Transverse colon (tissue), 4 donors: ENCODE data around the gene SCAMP1. TPM values are rescaled to one million over a fixed set of nuclear protein-coding genes. Genes with fewer than 3 reads are reported as not detected.

Experiments used
- DNase-seq: peaks from one replicate; pipeline ENCODE4 v3.0.0-alpha.2; 2019
- H3K27ac ChIP-seq, 4 donors: fragments of 200-600 bp; sonication (generic); 2 replicates each; pipeline ENCODE4 v1.5.1; 2016 to 2018; ENCODE audit warnings: inconsistent platforms in 4 of 4
- H3K27me3 ChIP-seq: fragments of 200-600 bp; sonication (generic); 2 replicates; pipeline ENCODE4 v1.5.1; 2017; ENCODE audit warnings: inconsistent platforms
- H3K36me3 ChIP-seq, 4 donors: fragments of 200-600 bp; sonication (generic); 2 replicates each; pipeline ENCODE4 v1.5.1; 2017 to 2019; ENCODE audit warnings: inconsistent platforms in 4 of 4
- H3K4me1 ChIP-seq, 4 donors: fragments of 200-600 bp; sonication (generic); 2 replicates each; pipeline ENCODE4 v1.5.1; 2017 to 2020; ENCODE audit warnings: inconsistent platforms in 4 of 4
- H3K4me3 ChIP-seq, 4 donors: fragments of 200-600 bp; sonication (generic); 1 replicate in 1 of 4; 2 replicates in 3 of 4; pipeline versions ENCODE4 v1.5.1 to v1.6.1; 2017 to 2019; ENCODE audit warnings: inconsistent platforms in 4 of 4
- H3K9me3 ChIP-seq, 2 donors: fragments of 200-600 bp; sonication (generic); 2 replicates each; pipeline ENCODE4 v1.5.1; 2017 to 2019; ENCODE audit warnings: inconsistent platforms in 2 of 2
- EP300 ChIP-seq: sonication (generic); formaldehyde crosslinking; IDR thresholded peaks from one replicate; pipeline ENCODE4 v1.6.1; 2017; ENCODE audit warnings: antibody characterized with exemption, low read depth
- POLR2A ChIP-seq: fragments of 450-650 bp; IDR thresholded peaks from one replicate; pipeline ENCODE4 v1.6.1; 2016; ENCODE audit warnings: antibody characterized with exemption, mild to moderate bottlenecking, moderate library complexity
- POLR2AphosphoS5 ChIP-seq, 3 donors: sonication (generic); formaldehyde crosslinking; IDR thresholded peaks; one replicate each; pipeline ENCODE4 v1.6.1; 2016; ENCODE audit warnings: antibody characterized with exemption in 3 of 3
- WGBS, 2 donors: methylation state at CpG; one replicate each; pipeline ENCODE4 v1.1.5; 2018; ENCODE audit warnings: low coverage in 1 of 2; 5-methylcytosine and 5-hydroxymethylcytosine counted together
- in situ Hi-C, 4 donors: fragments of 200-750 bp; cut with MboI; loops; one replicate each; pipeline versions ENCODE4 v1.15.0 to v1.15.1; 2017; ENCODE audit warnings: low sequenced_read_pairs in 3 of 4, low pct_ligation_motif_present in 1 of 4, low pct_unique_long_range_greater_than_20kb in 1 of 4
- intact Hi-C: fragments of 100-400 bp; cut with DNase I; formaldehyde crosslinking; loops from one replicate; pipeline ENCODE4 v1.15.1; 2023; ENCODE audit warnings: low total_unique reads
- total RNA-seq, 4 donors: library from RNA; depleted of rRNA; stranded (reverse); fragments of >200 nt; gene quantifications; one replicate each; pipeline ENCODE4 v1.1.0, GENCODE V29; 2016
- TF ChIP-seq, protein P1 (sequence below), 5 experiments: fragments of 200-600 bp in 3 of 5; fragments of 450-650 bp in 2 of 5; sonication (generic) in 3 of 5; IDR thresholded peaks; 1 replicate in 2 of 5; 2 replicates in 3 of 5; pipeline ENCODE4 v1.5.1; 2016 to 2017; ENCODE audit warnings: antibody characterized with exemption in 5 of 5, inconsistent platforms in 3 of 5, mild to moderate bottlenecking in 2 of 5, moderate library complexity in 1 of 5

SCAMP1 gene
- total RNA-seq, 4 donors from 2014 or later = 10.5 to 24.7 (median 21.8) TPM

DNA sequence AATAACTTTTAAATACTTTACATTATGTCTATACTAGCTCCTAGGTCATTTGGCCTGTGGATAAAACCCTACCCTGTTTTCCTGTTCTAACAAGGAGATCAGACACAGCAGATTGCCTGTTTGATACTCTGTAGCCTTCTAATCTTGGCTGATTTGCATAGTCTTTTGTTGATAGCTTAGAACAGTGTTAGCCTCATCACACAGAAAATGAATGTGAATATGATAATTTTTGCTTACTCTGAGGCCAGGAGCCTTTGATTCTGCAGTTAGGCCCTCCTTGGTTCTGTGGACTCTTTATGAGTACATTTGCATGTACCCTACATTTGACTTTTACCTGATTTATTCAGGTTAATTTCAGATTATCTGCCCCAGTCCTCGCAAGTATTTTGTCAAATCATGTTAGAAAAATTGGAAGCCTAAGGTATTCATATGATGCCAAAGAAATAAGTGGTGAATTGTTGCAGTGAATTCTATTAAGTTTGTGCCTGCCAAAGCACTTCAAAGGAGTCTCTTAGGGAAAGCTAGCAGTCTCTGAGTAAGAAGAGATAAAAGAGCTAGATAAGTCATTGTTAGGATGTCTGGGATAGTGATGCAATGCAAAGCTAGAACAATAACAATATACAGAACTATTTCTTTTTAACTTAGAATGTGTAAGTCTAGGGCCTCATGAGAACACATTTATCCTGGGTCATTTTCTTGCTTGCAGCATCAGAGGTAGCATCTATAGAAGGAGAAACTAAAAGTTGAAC, 56.4 kb downstream of the SCAMP1 start:
- intact Hi-C loops = no loop called here
- 71 to 93% methylated on average over 1 of the region's 1 CpG for WGBS, 2 donors
- Histone ChIP-seq H3K4me3 (no peak overlapping the region), H3K9me3 (no peaks in the 10 kb centered on the region), H3K36me3 (peaks cover 0 to 9% (median 0%) of the 10 kb centered on the region in 4 donors), H3K27ac (no peak overlapping the region), H3K4me1 (no peaks in the 10 kb centered on the region), H3K27me3 (no peaks in the 10 kb centered on the region)
- TF ChIP-seq, protein P1, sequence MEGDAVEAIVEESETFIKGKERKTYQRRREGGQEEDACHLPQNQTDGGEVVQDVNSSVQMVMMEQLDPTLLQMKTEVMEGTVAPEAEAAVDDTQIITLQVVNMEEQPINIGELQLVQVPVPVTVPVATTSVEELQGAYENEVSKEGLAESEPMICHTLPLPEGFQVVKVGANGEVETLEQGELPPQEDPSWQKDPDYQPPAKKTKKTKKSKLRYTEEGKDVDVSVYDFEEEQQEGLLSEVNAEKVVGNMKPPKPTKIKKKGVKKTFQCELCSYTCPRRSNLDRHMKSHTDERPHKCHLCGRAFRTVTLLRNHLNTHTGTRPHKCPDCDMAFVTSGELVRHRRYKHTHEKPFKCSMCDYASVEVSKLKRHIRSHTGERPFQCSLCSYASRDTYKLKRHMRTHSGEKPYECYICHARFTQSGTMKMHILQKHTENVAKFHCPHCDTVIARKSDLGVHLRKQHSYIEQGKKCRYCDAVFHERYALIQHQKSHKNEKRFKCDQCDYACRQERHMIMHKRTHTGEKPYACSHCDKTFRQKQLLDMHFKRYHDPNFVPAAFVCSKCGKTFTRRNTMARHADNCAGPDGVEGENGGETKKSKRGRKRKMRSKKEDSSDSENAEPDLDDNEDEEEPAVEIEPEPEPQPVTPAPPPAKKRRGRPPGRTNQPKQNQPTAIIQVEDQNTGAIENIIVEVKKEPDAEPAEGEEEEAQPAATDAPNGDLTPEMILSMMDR (IDR thresholded peaks at IDR 0.05) = no peak
- TF ChIP-seq POLR2A = no peak
- no peak for TF ChIP-seq EP300
- no peak for TF ChIP-seq POLR2AphosphoS5 (IDR thresholded peaks at IDR 0.05)
- in situ Hi-C loops = no loop called here
- DNase-seq = no peak

DNA sequence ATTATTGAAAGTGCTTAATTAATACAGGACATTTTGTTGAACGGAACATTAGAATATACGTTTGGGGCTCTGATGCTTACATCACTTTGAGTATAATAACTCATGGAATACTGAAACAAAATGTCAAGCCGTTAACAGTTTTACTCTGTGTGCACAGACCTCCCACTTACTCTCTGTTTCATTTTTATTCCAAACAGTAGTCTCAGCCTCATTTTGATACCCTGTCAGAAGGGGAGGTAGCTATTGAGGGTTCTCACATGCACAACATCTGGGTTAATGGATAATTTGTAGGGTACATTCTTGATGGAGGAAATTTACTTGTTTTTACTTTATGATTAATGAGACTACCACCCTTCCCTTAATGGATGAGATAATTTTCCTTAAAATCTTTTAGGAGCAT, 59.0 kb downstream of the SCAMP1 start:
- 64 to 65% methylated on average over 3 of the region's 3 CpGs for WGBS, 2 donors
- DNase-seq = no peak
- H3K27me3 ChIP-seq = no peaks in the 10 kb centered on the region
- intact Hi-C loops (no loop called here), in situ Hi-C loops (no loop called here)
- H3K4me1 ChIP-seq = no peaks in the 10 kb centered on the region
- H3K27ac ChIP-seq = no peak overlapping the region
- TF ChIP-seq, protein P1 (IDR thresholded peaks at IDR 0.05) = no peak
- TF ChIP-seq POLR2A = no peak
- no peak for TF ChIP-seq EP300
- H3K4me3 ChIP-seq = no peak overlapping the region
- no peaks in the 10 kb centered on the region for H3K9me3 ChIP-seq
- peaks cover 0 to 9% (median 2%) of the 10 kb centered on the region in 4 donors for H3K36me3 ChIP-seq

DNA sequence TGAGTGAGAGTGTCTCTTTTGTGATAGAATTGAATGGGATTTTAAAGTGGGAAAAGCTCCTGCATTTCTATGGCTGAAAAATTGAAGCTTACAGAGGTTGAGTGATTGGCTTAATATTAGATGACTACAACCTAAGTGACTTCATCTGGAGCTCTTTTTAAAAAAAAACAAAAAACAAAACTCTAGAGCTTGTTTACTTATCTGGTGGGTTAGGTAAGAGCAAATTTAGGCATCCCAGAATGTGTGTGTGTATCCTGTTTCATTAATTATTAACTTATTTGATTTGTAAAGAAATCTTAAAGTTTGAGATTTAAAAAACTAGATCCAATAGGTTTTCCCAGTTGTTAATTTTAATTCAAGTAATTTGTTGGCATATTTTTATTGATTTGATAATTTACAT, 60.1 kb downstream of the SCAMP1 start:
- H3K9me3 ChIP-seq = no peaks in the 10 kb centered on the region
- no peaks in the 10 kb centered on the region for H3K27me3 ChIP-seq
- H3K4me1 ChIP-seq = no peaks in the 10 kb centered on the region
- TF ChIP-seq POLR2AphosphoS5 (IDR thresholded peaks at IDR 0.05) (no peak), POLR2A (no peak), EP300 (no peak)
- TF ChIP-seq, protein P1 (IDR thresholded peaks at IDR 0.05) = no peak
- H3K4me3 ChIP-seq = no peak overlapping the region
- no peak overlapping the region for H3K27ac ChIP-seq
- intact Hi-C loops = no loop called here
- peaks cover 0 to 12% (median 2%) of the 10 kb centered on the region in 4 donors for H3K36me3 ChIP-seq
- no peak for DNase-seq
- in situ Hi-C loops = no loop called here

DNA sequence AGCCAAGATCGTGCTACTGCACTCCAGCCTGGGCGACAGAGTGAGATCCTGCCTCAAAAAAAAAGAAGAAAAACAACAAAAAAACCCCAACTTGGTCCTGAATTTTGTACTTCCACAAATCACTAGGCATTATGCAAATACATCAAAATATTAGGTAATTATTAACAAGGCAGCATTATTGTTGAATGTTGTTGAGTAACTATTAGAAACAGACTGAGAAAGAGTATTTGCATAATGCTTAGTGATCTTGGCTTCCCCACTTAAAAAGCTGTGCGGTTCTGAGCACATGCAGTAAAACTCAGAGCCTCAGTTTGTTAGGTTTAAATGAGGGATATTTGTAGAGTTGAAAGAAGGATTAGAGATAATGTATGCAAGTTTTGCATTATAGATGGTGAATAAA, 64.2 kb downstream of the SCAMP1 start:
- no peaks in the 10 kb centered on the region for H3K27me3 ChIP-seq
- no peaks in the 10 kb centered on the region for H3K9me3 ChIP-seq
- WGBS, 2 donors = 93 to 100% methylated on average over 3 of the region's 3 CpGs
- peaks cover 0 to 6% (median 2%) of the 10 kb centered on the region in 4 donors for H3K36me3 ChIP-seq
- TF ChIP-seq POLR2A (no peak), EP300 (no peak), POLR2AphosphoS5 (IDR thresholded peaks at IDR 0.05) (no peak)
- TF ChIP-seq, protein P1 (IDR thresholded peaks at IDR 0.05) = no peak
- no peaks in the 10 kb centered on the region for H3K4me1 ChIP-seq
- in situ Hi-C loops (no loop called here), intact Hi-C loops (no loop called here)
- no peak overlapping the region for H3K4me3 ChIP-seq
- H3K27ac ChIP-seq = no peak overlapping the region
- no peak for DNase-seq
